GM12878 (cell line): ENCODE data around the gene STAB2. TPM values are rescaled to one million over a fixed set of nuclear protein-coding genes. Genes with fewer than 3 reads are reported as not detected.

Source experiments
- ATAC-seq: fragments of 200-7000 bp; cut with Tn5 transposase; 3 replicates; pipeline ENCODE4 v1.9.1; 2020; ENCODE audit warnings: mild to moderate bottlenecking, moderate library complexity
- BruUV-seq: library from RNA; stranded (reverse); fragments of 400-500 nt; replicated peaks from 2 replicates; lab custom pipeline; 2021; lab: Mats Ljungman, UMichigan
- CTCF ChIA-PET: fragments of 300-600 bp; sonication (Branson Sonifier 250); formaldehyde crosslinking; extraction: SDS; loops from one replicate; lab custom pipeline; 2021; ENCODE audit warnings: inconsistent platforms; lab: Yijun Ruan, JAX
- POLR2A ChIA-PET: fragments of 350-600 bp; formaldehyde crosslinking; extraction: SDS; loops from one replicate; lab custom pipeline; 2021; ENCODE audit warnings: inconsistent platforms; lab: Charles Lee
- RAD21 ChIA-PET: fragments of 300-600 bp; sonication (Branson Sonifier 250); formaldehyde crosslinking; loops from one replicate; lab custom pipeline; 2023; ENCODE audit warnings: antibody characterized with exemption; ENCODE audit not compliant: unreplicated experiment; lab: Charles Lee
- SMC1A ChIA-PET: fragments of 300-600 bp; sonication (Branson Sonifier 250); formaldehyde crosslinking; loops from one replicate; lab custom pipeline; 2023; ENCODE audit not compliant: unreplicated experiment, uncharacterized antibody; lab: Charles Lee
- DNase-seq: peaks from one replicate; pipeline ENCODE4 v3.0.0-alpha.2; 2011; ENCODE audit warnings: low read depth, low spot score
- FAIRE-seq: peaks from 3 replicates; lab custom pipeline; 2011; peaks lifted over from hg19 to GRCh38; lab: Jason Lieb, UNC
- H2AFZ ChIP-seq: 2 replicates; pipeline ENCODE4 v1.6.0; 2011; ENCODE audit warnings: low read depth, low read length, control low read depth; ENCODE audit not compliant: control insufficient read depth
- H3K27ac ChIP-seq: 2 replicates; pipeline ENCODE4 v1.5.1; 2011; ENCODE audit warnings: control low read depth; ENCODE audit not compliant: control insufficient read depth, insufficient read depth
- H3K27me3 ChIP-seq, 2 experiments: replicated peaks in 1 of 2; 2 replicates each; pipeline versions ENCODE4 v1.6.0 to v1.6.1; 2011; ENCODE audit warnings: low read length in 1 of 2; ENCODE audit not compliant: control insufficient read depth in 2 of 2, insufficient read depth in 2 of 2
- H3K36me3 ChIP-seq, 2 experiments: 2 replicates each; pipeline ENCODE4 v1.5.1; 2011; ENCODE audit warnings: low read length in 1 of 2; ENCODE audit not compliant: control insufficient read depth in 2 of 2, insufficient read depth in 2 of 2
- H3K4me1 ChIP-seq: 2 replicates; pipeline ENCODE4 v1.6.1; 2011; ENCODE audit warnings: mild to moderate bottlenecking, low read length, moderate library complexity, mixed read lengths; ENCODE audit not compliant: control insufficient read depth, insufficient read depth
- H3K4me2 ChIP-seq: 2 replicates; pipeline ENCODE4 v1.6.0; 2011; ENCODE audit warnings: control low read depth; ENCODE audit not compliant: control insufficient read depth, insufficient read depth
- H3K4me3 ChIP-seq: fragments of 200-600 bp; sonication (generic); 2 replicates; pipeline ENCODE4 v1.5.1; 2016
- H3K79me2 ChIP-seq: 2 replicates; pipeline ENCODE4 v1.6.0; 2011; ENCODE audit warnings: low read length; ENCODE audit not compliant: control insufficient read depth, insufficient read depth
- H3K9ac ChIP-seq: 2 replicates; pipeline ENCODE4 v1.8.0; 2011; ENCODE audit warnings: low read length, control low read depth, mixed read lengths; ENCODE audit not compliant: control insufficient read depth, insufficient read depth
- H3K9me3 ChIP-seq: replicated peaks from 3 replicates; pipeline ENCODE4 v1.5.1; 2011; ENCODE audit warnings: mild to moderate bottlenecking, low read length; ENCODE audit not compliant: control insufficient read depth, insufficient read depth
- H4K20me1 ChIP-seq: 2 replicates; pipeline ENCODE4 v1.6.0; 2011; ENCODE audit not compliant: control insufficient read depth, insufficient read depth
- BHLHE40 ChIP-seq, 2 experiments: fragments of 450-650 bp in 1 of 2; IDR thresholded peaks; 2 replicates each; pipeline ENCODE4 v1.6.1; 2011 to 2017; ENCODE audit warnings: low read depth in 2 of 2, borderline replicate concordance in 1 of 2, improper control_type of control experiment in 1 of 2, low read length in 1 of 2, mild to moderate bottlenecking in 1 of 2
- NBN ChIP-seq: fragments of 450-650 bp; IDR thresholded peaks from 2 replicates; pipeline ENCODE4 v1.6.1; 2016
- NFYA ChIP-seq: IDR thresholded peaks from 2 replicates; pipeline ENCODE4 v1.6.1; 2011; ENCODE audit warnings: low read depth, mild to moderate bottlenecking, low read length, improper control_type of control experiment, borderline replicate concordance
- ZSCAN29 ChIP-seq: fragments of 450-650 bp; IDR thresholded peaks from 2 replicates; pipeline ENCODE4 v1.6.1; 2017; ENCODE audit warnings: mild to moderate bottlenecking, moderate library complexity
- WGBS: methylation state at CpG from one replicate; pipeline ENCODE4 v1.1.6; 2016; ENCODE audit warnings: low lambda C conversion rate; ENCODE audit not compliant: insufficient replicate concordance, insufficient coverage; ENCODE audit errors: missing lambda C conversion rate; 5-methylcytosine and 5-hydroxymethylcytosine counted together
- in situ Hi-C: fragments of 300-500 bp; cut with MboI; formaldehyde crosslinking; loops from 9 replicates; pipeline ENCODE4 v1.14.3; 2018; ENCODE audit warnings: mixed read lengths
- intact Hi-C: fragments of 100-400 bp; cut with micrococcal nuclease; formaldehyde crosslinking; loops from one replicate; pipeline ENCODE4 v1.14.2; 2022; ENCODE audit not compliant: unreplicated experiment
- polyA plus RNA-seq, 11 experiments: library from polyadenylated mRNA; depleted of rRNA in 4 of 11; unstranded in 6 of 11; stranded (reverse) in 5 of 11; fragments of >200 nt; fragmentation: Nextera tagmentation in 4 of 11; fragmentation: Illumina TruSeq in 1 of 11; extraction: Ambion mirVana in 4 of 11; extraction: Trizol in 1 of 11; gene quantifications; 1 replicate in 1 of 11; 2 replicates in 10 of 11; pipeline versions ENCODE4 v1.2.1 to v1.2.3, GENCODE V29; 2011 to 2016; ENCODE audit warnings: inconsistent platforms in 2 of 11, missing spikeins in 2 of 11, low read depth in 1 of 11
- total RNA-seq, 4 experiments: library from RNA; depleted of rRNA in 3 of 4; stranded (reverse); fragments of >200 nt in 3 of 4; fragmentation: Illumina TruSeq in 1 of 4; extraction: Trizol in 1 of 4; gene quantifications; 2 replicates each; pipeline versions ENCODE4 v1.2.1 to v1.2.3, GENCODE V29; 2013 to 2021
- TF ChIP-seq, protein P1 (sequence below): fragments of 450-650 bp; IDR thresholded peaks from 2 replicates; pipeline ENCODE4 v1.6.1; 2017; ENCODE audit warnings: borderline replicate concordance

Gene STAB2
- total and polyA plus RNA-seq, 10 of the 15 experiments (the other 5 are each of a cell fraction or from before 2014, with no cell fraction given), result 0.37 TPM; not detected in 9

DNA sequence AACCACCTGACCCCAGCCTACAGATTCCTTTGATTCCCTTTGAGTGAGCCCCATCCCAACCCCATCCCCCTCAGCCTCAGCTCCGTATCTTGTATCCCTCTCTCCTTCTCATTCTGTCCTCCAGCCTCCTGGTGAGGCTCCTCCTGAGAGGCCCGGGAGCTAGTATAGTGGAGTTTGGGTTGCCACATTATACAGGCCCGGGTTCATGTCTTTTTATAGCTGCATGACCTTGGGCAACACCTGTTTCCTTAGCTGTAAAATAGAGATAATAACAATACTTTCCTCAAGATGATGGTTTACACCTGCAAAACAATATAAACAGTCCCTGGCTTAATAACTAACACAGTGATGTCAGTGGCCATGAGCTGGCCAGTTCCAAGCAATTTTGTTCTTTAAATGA is 89.8 kb downstream of the STAB2 start (continued):
- TF ChIP-seq, protein P1, sequence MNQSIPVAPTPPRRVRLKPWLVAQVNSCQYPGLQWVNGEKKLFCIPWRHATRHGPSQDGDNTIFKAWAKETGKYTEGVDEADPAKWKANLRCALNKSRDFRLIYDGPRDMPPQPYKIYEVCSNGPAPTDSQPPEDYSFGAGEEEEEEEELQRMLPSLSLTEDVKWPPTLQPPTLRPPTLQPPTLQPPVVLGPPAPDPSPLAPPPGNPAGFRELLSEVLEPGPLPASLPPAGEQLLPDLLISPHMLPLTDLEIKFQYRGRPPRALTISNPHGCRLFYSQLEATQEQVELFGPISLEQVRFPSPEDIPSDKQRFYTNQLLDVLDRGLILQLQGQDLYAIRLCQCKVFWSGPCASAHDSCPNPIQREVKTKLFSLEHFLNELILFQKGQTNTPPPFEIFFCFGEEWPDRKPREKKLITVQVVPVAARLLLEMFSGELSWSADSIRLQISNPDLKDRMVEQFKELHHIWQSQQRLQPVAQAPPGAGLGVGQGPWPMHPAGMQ, result no peak

DNA sequence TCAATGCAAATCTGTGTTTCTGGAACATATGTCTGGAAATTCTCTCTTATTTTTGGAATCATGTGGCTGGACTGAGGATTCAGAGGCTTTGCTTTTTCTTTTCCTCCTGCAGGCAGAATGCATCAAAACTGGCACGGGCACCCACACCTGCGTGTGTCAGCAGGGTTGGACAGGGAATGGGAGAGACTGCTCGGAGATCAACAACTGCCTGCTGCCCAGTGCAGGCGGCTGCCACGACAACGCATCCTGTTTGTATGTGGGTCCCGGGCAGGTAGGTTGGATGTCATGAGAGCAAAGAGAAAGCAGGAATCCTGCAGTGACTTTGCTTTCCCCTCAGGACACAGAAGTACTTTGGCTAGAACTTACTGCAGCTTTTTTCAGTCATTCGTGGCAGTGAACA is 90.3 kb downstream of the STAB2 start:
- no peak overlapping the region for H3K4me2 ChIP-seq
- no peak for DNase-seq
- WGBS, result 39% methylated on average over 8 of the region's 8 CpGs
- no peak for FAIRE-seq
- no peaks in the 10 kb centered on the region for H3K79me2 ChIP-seq
- H3K9ac ChIP-seq, result no peak overlapping the region
- ChIA-PET CTCF (interaction anchor here (1.2 kb wide), 1 partner anchor 11 kb away, joined by 4 read pairs; no protein-coding TSS in a partner anchor), SMC1A (interaction anchor here (1.2 kb wide), 1 partner anchor 9 kb away, joined by 3 read pairs; no protein-coding TSS in a partner anchor), POLR2A (no interaction called here), RAD21 (no interaction called here)
- TF ChIP-seq ZSCAN29 (no peak), NBN (no peak), BHLHE40 (IDR thresholded peaks at IDR 0.05; ENCODE audit: borderline replicate concordance in 1 of 2, low read depth in 2 of 2, low read length in 1 of 2) (no peak), NFYA (no peak)
- no peak for ATAC-seq
- H3K36me3 ChIP-seq, result no peaks in the 10 kb centered on the region
- intact Hi-C loops (no loop called here), in situ Hi-C loops (no loop called here)
- H3K4me1 ChIP-seq, result no peaks in the 10 kb centered on the region
- no peaks in the 10 kb centered on the region for H3K27me3 ChIP-seq
- no peak overlapping the region for H3K4me3 ChIP-seq
- no peaks in the 10 kb centered on the region for H4K20me1 ChIP-seq
- H3K27ac ChIP-seq, result no peak overlapping the region
- BruUV-seq, result no TSS peak
- H3K9me3 ChIP-seq, result no peaks in the 10 kb centered on the region
- H2AFZ ChIP-seq, result no peak overlapping the region
